Activated naive CD8-positive, alpha-beta T cell treated with anti-CD3 and anti-CD28 coated beads for 36 hours (primary cell): Measurements from ENCODE around the gene PTBP1. TPM values are rescaled to one million over a fixed set of nuclear protein-coding genes. Genes with fewer than 3 reads are reported as not detected.

Source experiments
- DNase-seq: peaks from one replicate; pipeline ENCODE4 v3.0.0; 2021
- H3K27ac Mint-ChIP-seq: one replicate; pipeline ENCODE4 v1.8.0; 2022; ENCODE audit warnings: mild to moderate bottlenecking, moderate library complexity, mixed read lengths
- H3K27me3 Mint-ChIP-seq: one replicate; pipeline ENCODE4 v1.8.0; 2022; ENCODE audit warnings: mild to moderate bottlenecking, mixed read lengths
- H3K36me3 Mint-ChIP-seq: one replicate; pipeline ENCODE4 v1.8.0; 2021; ENCODE audit warnings: mild to moderate bottlenecking, mixed read lengths
- H3K4me1 Mint-ChIP-seq: one replicate; pipeline ENCODE4 v1.8.0; 2021; ENCODE audit warnings: mixed read lengths
- H3K4me3 Mint-ChIP-seq: one replicate; pipeline ENCODE4 v1.8.0; 2022; ENCODE audit warnings: mild to moderate bottlenecking, moderate library complexity, mixed read lengths
- H3K9me3 Mint-ChIP-seq: one replicate; pipeline ENCODE4 v1.8.0; 2022; ENCODE audit warnings: mixed read lengths
- total RNA-seq, 2 experiments: library from RNA; stranded (reverse); gene quantifications; one replicate each; pipeline ENCODE4 v1.2.3, GENCODE V29; 2021

PTBP1 gene
- total RNA-seq, 2 experiments from 2014 or later, result 799 to 818 TPM

DNA sequence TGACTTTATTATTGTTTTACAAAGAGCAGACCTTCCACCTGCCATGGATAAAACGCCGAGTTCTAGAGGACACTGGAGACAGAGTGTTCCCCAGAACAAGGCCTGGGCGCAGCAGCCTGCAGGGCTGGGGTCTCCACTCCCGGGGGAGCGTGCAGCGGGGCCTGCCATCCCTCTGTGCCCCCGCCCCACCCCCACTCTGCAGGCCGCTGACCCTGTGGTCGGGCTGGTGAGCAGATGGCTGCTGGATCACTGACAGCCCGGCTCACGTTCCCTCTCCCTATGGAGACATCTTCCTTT, 8.6 kb upstream of the PTBP1 start:
- Mint-ChIP-seq H3K27ac (no peak overlapping the region), H3K4me3 (no peak overlapping the region), H3K27me3 (peaks cover 12% of the 10 kb centered on the region), H3K4me1 (peaks cover 5% of the 10 kb centered on the region), H3K9me3 (no peaks in the 10 kb centered on the region), H3K36me3 (no peaks in the 10 kb centered on the region)
- no peak for DNase-seq

GRCh38 chr19:788983-789700, 8.1 kb upstream of the PTBP1 start:
- no peak for DNase-seq
- Mint-ChIP-seq H3K27me3 (peaks cover 12% of the 10 kb centered on the region), H3K27ac (peak overlapping the region; percentile 40), H3K36me3 (no peaks in the 10 kb centered on the region), H3K9me3 (no peaks in the 10 kb centered on the region), H3K4me1 (peaks cover 5% of the 10 kb centered on the region), H3K4me3 (no peak overlapping the region)

GRCh38 chr19:789701-790060, 7.6 kb upstream of the PTBP1 start:
- Mint-ChIP-seq H3K27ac (no peak overlapping the region), H3K4me3 (no peak overlapping the region), H3K9me3 (no peaks in the 10 kb centered on the region), H3K36me3 (no peaks in the 10 kb centered on the region), H3K27me3 (peaks cover 12% of the 10 kb centered on the region), H3K4me1 (peaks cover 5% of the 10 kb centered on the region)
- no peak for DNase-seq

DNA sequence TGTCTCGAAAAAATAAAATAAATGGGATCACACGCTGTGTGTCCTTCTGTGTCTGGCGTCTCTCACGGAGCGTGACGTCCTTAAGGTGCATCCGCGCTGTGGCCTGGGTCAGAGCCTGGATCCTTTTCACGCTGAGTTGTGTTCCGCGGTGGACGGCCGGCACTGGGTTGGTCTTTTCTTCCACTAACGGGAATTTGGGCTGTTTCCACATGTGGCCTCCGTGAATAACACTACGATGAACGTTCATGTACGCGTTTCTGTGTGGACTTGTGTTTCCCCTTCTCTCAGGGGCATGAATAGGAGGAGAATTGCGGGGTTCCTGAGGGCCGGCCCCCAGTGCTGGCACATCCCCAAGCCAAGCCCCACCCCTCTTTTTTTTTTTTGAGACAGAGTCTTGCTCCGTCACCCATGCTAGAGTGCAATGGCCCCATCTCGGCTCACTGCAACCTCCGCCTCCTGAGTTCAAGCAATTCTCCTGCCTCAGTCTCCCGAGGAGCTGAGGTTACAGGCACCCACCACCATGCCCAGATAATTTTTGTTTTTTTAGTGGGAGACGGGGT, 6.2 kb upstream of the PTBP1 start:
- H3K9me3 Mint-ChIP-seq, result no peaks in the 10 kb centered on the region
- H3K36me3 Mint-ChIP-seq, result no peaks in the 10 kb centered on the region
- no peak overlapping the region for H3K4me3 Mint-ChIP-seq
- no peak for DNase-seq
- peaks cover 12% of the 10 kb centered on the region for H3K27me3 Mint-ChIP-seq
- H3K4me1 Mint-ChIP-seq, result peaks cover 5% of the 10 kb centered on the region
- H3K27ac Mint-ChIP-seq, result no peak overlapping the region

DNA sequence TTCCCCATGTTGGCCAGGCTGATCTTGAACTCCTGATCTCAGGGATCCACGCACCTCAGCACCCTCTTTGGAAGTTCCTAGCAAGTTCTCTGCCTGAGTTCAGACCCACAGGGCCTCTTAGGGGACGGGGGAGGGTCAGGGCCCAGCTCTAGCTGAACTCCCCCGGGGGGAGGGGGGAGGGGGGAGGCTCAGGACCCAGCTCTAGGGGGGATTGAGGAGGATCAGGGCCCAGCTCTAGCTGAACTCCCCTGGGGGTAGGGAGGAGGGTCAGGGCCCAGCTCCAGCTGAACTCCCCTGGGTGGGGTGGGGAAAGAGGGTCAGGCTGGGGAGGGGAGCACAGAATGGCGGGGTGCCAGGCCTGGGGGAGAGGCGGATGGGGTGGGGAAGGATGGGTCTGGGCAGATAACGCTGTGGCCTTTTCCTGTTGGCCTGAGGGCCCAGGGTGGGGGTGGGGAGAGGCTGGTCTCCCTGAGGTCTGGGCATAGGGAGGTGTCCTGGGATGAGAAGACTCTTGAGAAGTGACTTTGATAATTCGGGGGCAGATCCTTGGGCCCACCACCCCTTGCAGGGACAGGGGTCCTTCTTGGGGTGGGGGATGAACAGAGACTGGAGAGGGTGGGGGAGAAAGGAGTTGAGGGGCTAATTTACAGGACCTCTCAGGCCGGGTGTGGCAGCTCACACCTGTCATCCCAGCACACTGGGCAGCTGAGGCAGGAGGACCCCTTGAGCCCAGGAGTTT, 5.5 kb upstream of the PTBP1 start:
- DNase-seq, result no peak
- H3K27ac Mint-ChIP-seq, result no peak overlapping the region
- H3K27me3 Mint-ChIP-seq, result peaks cover 12% of the 10 kb centered on the region
- H3K36me3 Mint-ChIP-seq, result no peaks in the 10 kb centered on the region
- H3K4me3 Mint-ChIP-seq, result no peak overlapping the region
- H3K9me3 Mint-ChIP-seq, result no peaks in the 10 kb centered on the region
- peaks cover 7% of the 10 kb centered on the region for H3K4me1 Mint-ChIP-seq

DNA sequence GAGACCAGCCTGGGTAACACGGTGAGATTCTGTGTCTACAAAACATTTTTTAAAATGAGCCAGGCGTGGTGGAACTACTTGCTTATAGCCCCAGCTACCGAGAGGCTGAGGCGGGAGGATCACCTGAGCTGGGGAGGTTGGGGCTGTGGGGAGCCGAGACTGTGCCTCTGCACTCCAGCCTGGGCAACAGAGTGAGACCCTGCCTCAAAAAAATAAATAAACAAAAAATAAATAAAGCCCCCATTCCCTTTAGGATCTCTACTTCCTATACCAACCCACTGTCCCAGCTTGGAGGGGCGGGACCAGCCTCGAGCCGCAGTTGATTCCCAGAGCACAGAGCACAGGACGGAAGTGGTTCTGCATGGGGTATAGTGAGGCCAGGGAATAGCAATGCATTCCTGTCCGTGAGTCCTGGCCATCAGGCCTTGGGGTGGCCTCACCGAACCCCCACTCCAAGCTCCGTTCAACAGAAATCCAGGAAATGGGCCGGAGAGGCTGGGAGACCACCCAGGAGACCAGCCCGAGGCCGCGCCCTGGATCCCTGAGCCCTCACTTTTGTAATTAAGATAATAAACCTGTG, 4.9 kb upstream of the PTBP1 start:
- no peaks in the 10 kb centered on the region for H3K36me3 Mint-ChIP-seq
- H3K4me3 Mint-ChIP-seq, result no peak overlapping the region

DNA sequence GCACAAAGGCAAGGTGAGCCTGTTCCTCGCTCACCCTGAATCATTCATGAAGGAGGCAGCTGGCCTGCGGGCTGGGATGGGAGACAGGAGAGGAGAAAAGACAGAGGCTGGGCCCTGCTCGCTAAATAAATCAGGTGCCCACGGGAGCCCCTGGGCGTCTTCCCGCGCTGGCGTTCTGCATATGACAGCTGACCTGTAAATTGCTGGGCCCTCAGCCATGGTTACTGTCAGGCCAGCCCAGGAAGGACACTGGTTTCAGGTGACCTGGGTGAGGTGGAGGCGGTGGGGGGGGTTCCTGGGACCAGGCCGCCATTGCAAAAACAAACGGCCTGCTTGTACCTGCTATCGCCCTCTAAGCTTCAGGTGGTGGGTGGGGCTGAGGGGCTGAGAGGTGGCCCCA, 3.4 kb upstream of the PTBP1 start:
- peaks cover 8% of the 10 kb centered on the region for H3K4me1 Mint-ChIP-seq
- no peaks in the 10 kb centered on the region for H3K9me3 Mint-ChIP-seq
- H3K27me3 Mint-ChIP-seq, result peaks cover 12% of the 10 kb centered on the region
- no peak for DNase-seq
- H3K4me3 Mint-ChIP-seq, result no peak overlapping the region
- peaks cover 5% of the 10 kb centered on the region for H3K36me3 Mint-ChIP-seq
- no peak overlapping the region for H3K27ac Mint-ChIP-seq

More for the DNA sequence above, 4.9 kb upstream of the PTBP1 start:
- DNase-seq, result no peak
- Mint-ChIP-seq H3K9me3 (no peaks in the 10 kb centered on the region), H3K27me3 (peaks cover 12% of the 10 kb centered on the region), H3K4me1 (peaks cover 8% of the 10 kb centered on the region), H3K27ac (no peak overlapping the region)

DNA sequence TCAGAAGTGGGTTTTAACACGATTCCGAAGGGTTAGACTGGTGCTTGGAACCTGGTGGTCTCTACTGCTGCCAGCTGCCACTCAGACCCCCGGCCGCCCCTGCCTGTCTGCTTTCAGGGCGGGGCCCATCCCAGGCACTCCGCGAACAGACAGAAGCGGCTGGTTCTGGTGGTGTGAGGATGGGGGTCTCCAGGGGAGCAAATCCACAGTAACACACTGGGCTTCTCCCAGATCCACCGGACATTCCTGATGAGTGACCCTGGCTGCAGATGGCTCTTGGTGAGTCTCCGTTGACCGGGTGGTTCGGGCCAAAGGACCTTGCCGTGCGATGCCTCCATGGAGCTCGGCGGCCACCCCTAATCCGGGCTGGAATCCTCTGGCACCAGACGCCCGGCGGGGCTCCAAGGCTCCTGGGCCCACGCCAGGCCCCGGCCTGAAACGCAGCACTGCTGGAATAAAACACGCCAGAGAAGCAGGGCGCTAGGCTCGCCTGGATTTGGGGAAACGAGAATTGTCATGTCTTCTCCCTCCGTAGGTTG, 2.1 kb upstream of the PTBP1 start:
- peak overlapping the region; percentile 2 for H3K4me3 Mint-ChIP-seq

GRCh38 chr19:795691-796581, 1.3 kb upstream of the PTBP1 start:
- peaks cover 14% of the 10 kb centered on the region for H3K4me1 Mint-ChIP-seq
- H3K27ac Mint-ChIP-seq, result no peak overlapping the region
- peaks cover 4% of the 10 kb centered on the region for H3K27me3 Mint-ChIP-seq
- H3K4me3 Mint-ChIP-seq, result peak overlapping the region; percentile 90
- H3K9me3 Mint-ChIP-seq, result no peaks in the 10 kb centered on the region
- DNase-seq, result no peak
- H3K36me3 Mint-ChIP-seq, result peaks cover 24% of the 10 kb centered on the region

More for the DNA sequence above, 2.1 kb upstream of the PTBP1 start:
- no peaks in the 10 kb centered on the region for H3K9me3 Mint-ChIP-seq
- peaks cover 19% of the 10 kb centered on the region for H3K36me3 Mint-ChIP-seq
- H3K27ac Mint-ChIP-seq, result no peak overlapping the region
- DNase-seq, result no peak
- peaks cover 8% of the 10 kb centered on the region for H3K4me1 Mint-ChIP-seq
- H3K27me3 Mint-ChIP-seq, result peaks cover 4% of the 10 kb centered on the region

DNA sequence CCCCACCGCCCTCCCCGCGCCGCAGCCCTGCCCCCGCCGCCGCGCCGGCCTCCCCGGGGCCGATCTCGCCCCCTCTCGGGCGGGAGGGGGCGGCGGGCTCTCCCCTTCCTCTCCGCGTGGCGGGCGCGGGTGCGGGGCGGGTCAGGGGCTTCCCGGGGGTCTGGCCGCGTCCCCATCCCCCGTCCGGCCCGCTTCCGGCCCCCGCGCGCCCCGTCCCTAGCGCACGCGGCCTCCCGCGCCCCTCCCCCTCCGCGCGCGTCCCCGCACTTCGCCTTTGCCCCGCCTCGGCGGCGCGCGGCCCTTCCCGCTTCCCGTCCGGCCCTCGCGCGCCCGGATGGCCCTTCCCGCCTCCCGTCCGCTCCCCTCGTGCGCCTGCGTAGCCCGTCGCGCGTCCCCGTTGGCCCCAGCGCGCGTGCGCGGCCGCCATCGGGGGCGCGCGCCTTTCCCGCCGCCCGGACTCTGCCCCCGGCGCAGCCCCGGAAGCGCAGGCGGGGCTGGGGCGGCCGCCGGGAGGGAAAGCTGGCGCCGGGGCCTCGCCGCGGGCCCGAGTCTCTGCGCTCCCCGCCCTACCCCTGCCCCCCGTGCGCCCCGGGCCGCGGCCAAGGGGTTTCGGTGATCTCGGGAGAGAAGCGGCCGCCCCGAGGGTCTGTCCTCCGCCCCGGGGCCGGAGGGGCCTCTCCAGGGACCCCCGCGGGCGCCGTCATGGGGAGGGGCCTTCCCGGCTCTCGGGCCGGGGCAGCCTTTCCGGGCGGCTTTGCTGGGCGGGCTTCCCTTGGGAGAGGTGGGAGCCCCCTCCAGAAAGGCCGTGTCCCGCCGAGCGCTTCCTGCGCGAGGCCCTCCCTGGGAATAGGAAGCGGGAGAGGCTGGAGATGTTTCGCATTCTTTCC, 519 bp downstream of the PTBP1 start:
- H3K9me3 Mint-ChIP-seq, result no peaks in the 10 kb centered on the region
- H3K4me3 Mint-ChIP-seq, result peak overlapping the region; percentile 90
- peaks cover 40% of the 10 kb centered on the region for H3K36me3 Mint-ChIP-seq
- H3K27ac Mint-ChIP-seq, result peak overlapping the region; percentile 90
- DNase-seq, result peak; percentile 95
- no peaks in the 10 kb centered on the region for H3K27me3 Mint-ChIP-seq
- peaks cover 27% of the 10 kb centered on the region for H3K4me1 Mint-ChIP-seq

DNA sequence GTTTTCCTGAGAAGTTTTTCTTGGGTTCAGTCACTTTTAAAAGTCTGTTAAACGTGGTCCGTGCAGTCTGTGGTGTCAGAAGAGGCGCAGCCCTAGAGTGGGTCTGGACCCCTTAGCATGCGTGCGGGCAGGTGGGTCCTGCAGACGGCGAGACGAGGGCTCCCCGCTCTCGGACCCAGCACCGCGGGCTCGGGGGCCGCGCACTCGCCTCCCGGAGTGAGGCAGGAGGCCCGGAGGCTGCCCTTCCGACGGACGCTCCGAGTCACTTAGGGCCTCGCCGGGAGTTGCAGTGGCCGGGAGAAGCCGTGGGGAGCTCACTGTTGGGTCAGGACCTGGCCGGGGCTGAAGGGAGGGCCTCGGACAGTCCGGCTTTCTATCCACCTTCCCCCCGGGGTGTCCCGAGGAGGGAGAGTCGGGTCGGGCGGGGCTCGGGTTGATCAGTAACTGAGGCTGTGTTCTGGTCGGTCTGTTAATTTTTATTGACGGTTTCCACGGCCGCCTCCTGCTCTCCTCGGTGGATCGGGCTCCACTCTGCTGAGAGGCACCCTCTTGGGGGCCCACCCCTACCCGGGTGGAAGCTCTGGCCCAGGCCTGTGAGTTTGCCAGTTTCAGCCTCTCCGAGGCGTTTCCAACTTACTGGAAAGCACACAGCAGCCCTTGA, 1.3 kb downstream of the PTBP1 start:
- peak overlapping the region; percentile 90 for H3K27ac Mint-ChIP-seq
- DNase-seq, result no peak
- no peaks in the 10 kb centered on the region for H3K27me3 Mint-ChIP-seq
- H3K4me3 Mint-ChIP-seq, result peak overlapping the region; percentile 90
- peaks cover 30% of the 10 kb centered on the region for H3K4me1 Mint-ChIP-seq
- H3K36me3 Mint-ChIP-seq, result peaks cover 43% of the 10 kb centered on the region
- no peaks in the 10 kb centered on the region for H3K9me3 Mint-ChIP-seq

DNA sequence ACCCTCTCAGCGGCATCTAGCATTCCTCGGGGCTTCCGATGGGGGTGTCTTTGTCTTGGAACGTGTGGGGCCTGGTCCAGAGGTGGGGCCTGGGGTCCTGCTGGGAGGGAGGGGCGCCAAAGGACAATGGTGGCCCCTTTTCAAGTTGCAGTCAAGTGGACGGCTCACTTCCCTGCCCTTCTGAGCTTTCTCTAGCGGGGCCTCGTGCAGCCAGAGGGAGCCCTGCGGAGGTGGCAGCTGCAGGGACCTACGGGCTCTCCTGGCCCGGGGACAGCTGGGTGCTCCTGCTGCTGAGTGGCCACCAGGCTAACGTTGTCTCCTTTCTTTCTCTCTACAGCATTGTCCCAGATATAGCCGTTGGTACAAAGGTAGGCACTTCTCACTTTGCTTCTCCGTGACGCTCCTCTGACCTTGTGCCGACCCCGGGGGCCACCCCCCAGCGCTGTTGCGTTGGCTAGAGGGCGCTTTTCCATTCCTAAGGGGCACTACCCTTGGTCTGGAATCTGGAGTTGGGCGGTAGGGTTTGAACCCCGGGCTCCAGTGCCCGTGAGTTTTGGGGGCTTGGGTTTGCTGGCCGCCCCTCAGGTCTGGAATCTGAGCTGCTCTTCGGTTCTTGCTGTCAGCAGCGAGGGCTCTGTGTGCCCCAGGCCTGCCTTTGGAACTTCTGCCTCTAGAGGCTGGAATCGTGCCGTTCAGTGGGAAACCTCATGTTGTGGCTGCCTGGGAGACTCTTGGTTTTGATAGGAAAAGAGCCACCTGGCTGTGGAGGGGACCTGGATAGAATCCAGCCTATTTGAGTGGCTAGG, 2.0 kb downstream of the PTBP1 start:
- Mint-ChIP-seq H3K4me1 (peaks cover 30% of the 10 kb centered on the region), H3K36me3 (peaks cover 48% of the 10 kb centered on the region), H3K4me3 (peak overlapping the region; percentile 90), H3K9me3 (no peaks in the 10 kb centered on the region), H3K27ac (peak overlapping the region; percentile 90), H3K27me3 (no peaks in the 10 kb centered on the region)
- no peak for DNase-seq
